Muscle layer of duodenum (tissue), 2 donors: Measurements from ENCODE around the gene NT5C2.
"Not testable (repeated sequence)": the region's sequence is repeated elsewhere in the genome, so short reads cannot be mapped to it uniquely, and the experiment has no call there.

ENCODE experiments used
- H3K27ac ChIP-seq: one replicate; pipeline ENCODE4 v1.7.0; 2013; ENCODE audit warnings: mild to moderate bottlenecking, low read length
- H3K27me3 ChIP-seq: one replicate; pipeline ENCODE4 v1.7.0; 2013; ENCODE audit warnings: low read depth, mild to moderate bottlenecking, control low read depth, low read length
- H3K36me3 ChIP-seq, 2 donors: one replicate each; pipeline ENCODE4 v1.7.0; 2013; ENCODE audit warnings: low read length in 2 of 2, control low read depth in 1 of 2, mild to moderate bottlenecking in 1 of 2; ENCODE audit not compliant: insufficient read depth in 2 of 2, control insufficient read depth in 1 of 2
- H3K4me1 ChIP-seq, 2 donors: one replicate each; pipeline ENCODE4 v1.7.0; 2013; ENCODE audit warnings: low read length in 2 of 2, mild to moderate bottlenecking in 2 of 2, control low read depth in 1 of 2, moderate library complexity in 1 of 2; ENCODE audit not compliant: insufficient read depth in 2 of 2, control insufficient read depth in 1 of 2
- H3K4me3 ChIP-seq, 2 donors: one replicate each; pipeline ENCODE4 v1.7.0; 2013; ENCODE audit warnings: low read length in 2 of 2, low read depth in 1 of 2, mild to moderate bottlenecking in 1 of 2
- H3K9me3 ChIP-seq, 2 donors: one replicate each; pipeline ENCODE4 v1.7.0; 2013; ENCODE audit warnings: low read length in 2 of 2, control low read depth in 1 of 2, mild to moderate bottlenecking in 1 of 2; ENCODE audit not compliant: control insufficient read depth in 1 of 2
- donor health status: healthy.

Gene NT5C2

DNA sequence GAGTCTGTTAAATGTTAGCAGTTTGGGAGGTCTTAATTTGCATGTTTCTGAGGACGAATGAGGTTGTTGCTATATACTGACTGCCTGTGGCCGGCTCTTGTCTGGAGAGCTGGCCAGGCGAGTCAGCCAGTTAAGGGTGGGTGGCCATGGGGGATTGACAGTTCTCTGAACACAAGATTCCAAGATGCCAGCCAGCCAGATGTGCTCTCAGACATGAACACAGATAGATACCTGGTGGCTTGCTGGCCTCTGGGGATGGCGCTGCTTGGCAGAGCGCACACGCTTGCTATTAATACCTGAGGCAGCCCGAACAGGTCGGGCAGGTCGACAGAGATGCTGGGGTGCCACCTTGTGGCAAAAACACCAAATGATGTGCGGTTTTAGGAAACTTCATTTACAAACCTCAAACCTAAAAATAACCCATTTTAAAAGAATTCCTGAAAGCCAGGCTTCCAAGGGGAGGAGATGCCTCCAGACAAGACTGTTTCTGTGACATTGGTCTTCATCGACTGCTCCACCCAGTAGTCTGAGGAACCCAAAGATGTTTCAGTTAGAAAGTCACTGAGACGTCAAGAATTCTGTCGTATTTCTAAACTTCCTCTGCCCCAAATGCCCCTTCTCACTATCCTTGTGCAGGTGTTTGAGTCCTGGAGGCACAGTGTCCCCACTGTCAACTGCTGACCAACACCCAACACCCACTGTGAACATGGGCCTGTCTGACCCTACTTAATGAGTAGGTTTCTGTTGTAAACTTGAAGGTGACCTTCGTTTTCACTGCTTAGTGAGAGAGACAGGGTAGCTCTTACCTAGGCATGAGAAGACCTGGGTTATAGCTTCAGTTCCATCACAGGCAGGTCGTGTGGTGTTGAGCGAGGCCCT is 123.4 kb downstream of the NT5C2 start:
- H3K4me1 ChIP-seq, result no peaks in the 10 kb centered on the region
- H3K4me3 ChIP-seq, result no peak overlapping the region
- H3K27me3 ChIP-seq, result no peaks in the 10 kb centered on the region
- peaks cover 5 to 12% of the 10 kb centered on the region in 2 donors for H3K36me3 ChIP-seq
- H3K27ac ChIP-seq, result no peak overlapping the region
- H3K9me3 ChIP-seq, result no peaks in the 10 kb centered on the region

- Histone ChIP-seq H3K27ac (no peak overlapping the region), H3K4me3 (no peak overlapping the region)
Observed at GRCh38 chr10:103067956-103068355, 125.1 kb downstream of the NT5C2 start.

GRCh38 chr10:103067484-103067883 is 125.6 kb downstream of the NT5C2 start:
- H3K9me3 ChIP-seq, result no peaks in the 10 kb centered on the region
- no peak overlapping the region for H3K27ac ChIP-seq
- H3K27me3 ChIP-seq, result no peaks in the 10 kb centered on the region
- peaks cover 5 to 12% of the 10 kb centered on the region in 2 donors for H3K36me3 ChIP-seq
- H3K4me1 ChIP-seq, result no peaks in the 10 kb centered on the region
- H3K4me3 ChIP-seq, result no peak overlapping the region

More at GRCh38 chr10:103067956-103068355, 125.1 kb downstream of the NT5C2 start:
- Histone ChIP-seq H3K27me3 (no peaks in the 10 kb centered on the region), H3K9me3 (no peaks in the 10 kb centered on the region), H3K36me3 (peaks cover 5 to 12% of the 10 kb centered on the region in 2 donors), H3K4me1 (no peaks in the 10 kb centered on the region)

DNA sequence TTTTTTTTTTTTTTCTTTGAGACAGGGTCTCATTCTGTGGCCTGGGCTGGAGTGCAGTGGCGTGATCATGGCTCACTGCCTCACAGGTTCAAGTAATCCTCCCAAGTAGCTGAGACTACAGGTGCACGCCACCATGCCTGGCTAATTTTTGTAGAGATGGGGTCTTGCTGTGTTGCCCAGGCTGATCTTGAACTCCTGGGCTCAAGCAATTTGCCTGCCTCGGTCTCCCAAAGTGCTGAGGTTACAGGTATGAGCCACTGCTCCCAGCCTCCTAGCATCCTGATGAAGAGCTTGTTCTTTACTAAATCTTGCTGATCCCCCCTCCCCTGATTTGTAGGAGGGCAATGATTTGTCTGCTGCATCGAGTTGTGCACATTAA is 126.0 kb downstream of the NT5C2 start:
- H3K36me3 ChIP-seq, result peaks cover 5 to 11% of the 10 kb centered on the region in 2 donors
- not testable (repeated sequence) for H3K4me1 ChIP-seq, H3K9me3 ChIP-seq, H3K27me3 ChIP-seq, H3K4me3 ChIP-seq, H3K27ac ChIP-seq

DNA sequence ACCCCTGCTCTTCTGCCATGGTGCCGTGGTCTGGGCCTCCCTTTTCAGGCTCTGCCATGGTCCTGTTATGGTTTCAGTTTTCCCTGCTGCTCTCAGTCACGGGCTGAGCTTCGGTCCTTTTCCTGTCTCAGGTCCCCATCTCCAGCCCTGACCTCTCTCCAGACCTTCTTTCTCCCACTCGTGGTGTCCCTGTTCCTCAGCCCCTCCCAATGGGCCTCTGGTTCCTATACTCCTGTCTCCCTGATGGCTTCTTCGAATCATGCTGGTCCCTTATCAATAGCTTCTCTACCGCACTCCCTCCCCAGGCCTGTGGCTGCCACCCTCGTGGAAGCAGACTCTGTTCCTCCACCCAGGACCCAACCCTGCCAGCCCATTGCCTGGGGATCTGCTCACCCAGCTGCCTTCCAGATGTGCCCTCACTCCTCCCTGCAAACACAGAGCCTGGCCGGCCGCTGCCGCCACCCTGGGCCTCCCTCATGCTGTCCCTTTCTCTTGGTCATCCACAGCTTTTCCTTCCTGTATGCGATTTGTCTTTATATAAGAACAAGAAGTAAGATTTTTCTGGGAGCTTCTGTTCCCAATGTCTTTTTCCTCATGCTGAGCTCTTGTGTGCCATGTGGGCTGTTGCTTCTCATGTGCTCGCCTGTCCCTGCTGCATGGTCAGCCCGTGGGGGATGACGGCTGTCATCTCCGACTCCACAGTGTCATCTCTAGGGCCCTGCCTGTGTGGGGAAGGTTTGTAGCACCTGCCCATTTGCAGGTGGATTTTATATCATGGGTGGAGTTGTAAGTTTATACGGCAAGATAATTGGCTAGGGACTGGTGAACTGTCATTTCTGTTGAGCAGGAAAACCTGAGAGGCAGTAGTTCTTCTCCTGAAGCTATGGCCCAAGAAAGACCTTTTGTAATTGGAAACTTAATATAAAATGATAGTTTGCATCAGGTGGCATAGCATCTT is 126.7 kb downstream of the NT5C2 start:
- Histone ChIP-seq H3K27me3 (no peaks in the 10 kb centered on the region), H3K36me3 (peaks cover 5% of the 10 kb centered on the region in 2 donors), H3K27ac (no peak overlapping the region), H3K9me3 (no peaks in the 10 kb centered on the region), H3K4me3 (no peak overlapping the region), H3K4me1 (no peaks in the 10 kb centered on the region)

DNA sequence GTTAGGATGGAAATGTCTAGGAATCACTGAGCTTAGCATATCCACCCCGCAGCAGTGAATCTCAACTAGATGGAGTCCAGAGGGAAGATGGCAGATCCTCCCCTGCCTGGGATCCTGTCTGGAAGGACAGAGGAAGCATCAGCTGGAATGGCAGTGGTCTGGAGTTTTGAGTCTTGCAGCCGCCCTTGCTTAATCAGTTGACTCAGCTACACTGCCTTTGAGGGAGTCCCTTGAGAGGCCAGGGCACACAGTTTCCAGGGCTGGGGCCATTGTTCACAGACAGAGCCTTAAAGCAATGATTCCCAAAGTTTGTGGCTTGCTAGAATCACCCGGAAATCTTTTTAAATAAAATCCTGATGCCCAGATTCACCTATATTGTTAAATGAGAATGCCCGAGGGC is 128.1 kb downstream of the NT5C2 start:
- Histone ChIP-seq H3K4me1 (no peaks in the 10 kb centered on the region), H3K36me3 (peaks cover 5% of the 10 kb centered on the region in 2 donors), H3K9me3 (no peaks in the 10 kb centered on the region), H3K27ac (no peak overlapping the region), H3K4me3 (no peak overlapping the region), H3K27me3 (no peaks in the 10 kb centered on the region)

DNA sequence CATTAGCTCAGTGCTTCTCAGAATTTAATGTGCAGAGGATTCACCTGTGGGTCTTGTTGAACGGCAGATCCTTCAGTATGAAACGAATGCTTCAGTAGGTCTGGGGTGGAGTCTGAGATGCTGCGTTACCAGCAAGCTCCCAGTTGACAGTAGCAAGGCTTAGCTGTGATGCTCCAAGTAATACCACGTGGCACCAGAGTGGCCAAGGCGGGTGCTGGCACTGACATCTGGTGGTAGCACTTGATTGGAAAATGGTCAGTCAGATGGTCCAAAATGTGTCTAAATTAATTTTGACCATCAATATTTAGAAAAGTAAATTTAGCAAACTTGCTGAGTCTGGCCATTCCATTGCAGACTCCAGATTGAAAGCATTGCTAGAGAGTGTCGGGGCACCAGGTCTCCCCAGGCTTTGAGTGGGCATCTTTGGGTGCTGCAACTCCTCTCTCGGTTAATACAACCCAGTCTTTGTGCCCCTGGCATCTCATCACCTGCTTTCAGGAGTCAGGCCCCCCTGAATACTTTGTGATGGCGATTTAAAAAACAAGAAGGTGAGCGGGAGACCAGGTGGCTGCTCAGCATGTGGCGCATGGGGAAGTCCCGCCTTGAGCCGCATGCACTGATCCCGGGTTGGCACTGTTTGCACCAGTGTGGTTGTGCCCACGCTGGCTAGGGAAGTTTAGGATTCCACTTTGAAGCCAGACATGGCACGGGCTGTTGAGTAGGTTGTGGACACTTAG is 130.1 kb downstream of the NT5C2 start:
- H3K4me1 ChIP-seq, result no peaks in the 10 kb centered on the region

DNA sequence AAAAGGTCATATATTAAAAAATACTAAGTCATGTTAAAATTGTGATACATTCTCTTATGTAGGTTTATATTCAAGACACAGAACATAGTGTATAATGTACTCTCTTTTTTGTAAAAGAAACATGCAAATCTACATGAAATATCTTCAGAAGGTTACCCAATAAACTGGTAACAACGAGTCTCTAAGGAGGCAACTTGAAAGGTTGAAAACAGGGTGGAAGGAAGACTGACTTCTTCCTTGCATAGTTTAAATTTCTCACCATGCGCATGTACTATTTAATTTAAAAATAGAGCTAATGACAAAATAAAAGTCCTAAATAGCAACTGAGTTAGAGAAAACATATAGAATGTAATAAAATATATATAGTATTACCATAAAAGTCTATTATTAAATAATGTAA is 132.5 kb downstream of the NT5C2 start:
- peaks cover 0 to 3% of the 10 kb centered on the region in 2 donors for H3K36me3 ChIP-seq

More for the DNA sequence above, 130.1 kb downstream of the NT5C2 start:
- Histone ChIP-seq H3K36me3 (no peaks in the 10 kb centered on the region), H3K4me3 (no peak overlapping the region), H3K27me3 (no peaks in the 10 kb centered on the region), H3K27ac (no peak overlapping the region), H3K9me3 (no peaks in the 10 kb centered on the region)

DNA sequence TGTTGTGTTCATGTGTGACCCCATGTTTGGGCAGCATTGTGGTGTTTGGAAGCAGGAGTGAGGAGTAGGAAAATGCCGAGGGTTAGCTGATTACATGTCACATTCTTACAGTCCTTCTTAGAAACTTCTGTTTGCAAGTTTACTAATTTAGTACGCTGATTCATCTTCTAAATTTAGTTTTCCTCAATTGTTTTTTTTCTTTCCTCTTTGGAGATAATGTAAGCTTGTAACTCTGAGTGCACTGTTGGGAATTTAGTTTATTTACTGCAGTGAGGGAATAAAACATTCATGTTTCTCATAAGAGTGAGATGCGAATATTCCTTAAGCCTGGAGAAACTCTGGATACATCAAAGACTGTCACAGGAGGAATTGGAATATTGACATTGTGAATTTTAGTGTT is 135.0 kb downstream of the NT5C2 start:
- Histone ChIP-seq H3K27ac (no peak overlapping the region), H3K9me3 (no peaks in the 10 kb centered on the region)

More for the DNA sequence above, 132.5 kb downstream of the NT5C2 start:
- Histone ChIP-seq H3K9me3 (no peaks in the 10 kb centered on the region), H3K4me1 (no peaks in the 10 kb centered on the region), H3K27me3 (no peaks in the 10 kb centered on the region), H3K4me3 (no peak overlapping the region), H3K27ac (no peak overlapping the region)

GRCh38 chr10:103055105-103055504 is 138.0 kb downstream of the NT5C2 start:
- Histone ChIP-seq H3K4me1 (peaks cover 0 to 10% of the 10 kb centered on the region in 2 donors), H3K36me3 (peaks cover 0 to 3% of the 10 kb centered on the region in 2 donors), H3K4me3 (no peak overlapping the region), H3K27me3 (no peaks in the 10 kb centered on the region), H3K27ac (no peak overlapping the region), H3K9me3 (no peaks in the 10 kb centered on the region)

More for the DNA sequence above, 135.0 kb downstream of the NT5C2 start:
- Histone ChIP-seq H3K4me1 (peaks cover 0 to 10% of the 10 kb centered on the region in 2 donors), H3K36me3 (peaks cover 0 to 3% of the 10 kb centered on the region in 2 donors), H3K4me3 (no peak overlapping the region), H3K27me3 (no peaks in the 10 kb centered on the region)
